ENCODE data around the gene HTR7.

HTR7 gene

DNA sequence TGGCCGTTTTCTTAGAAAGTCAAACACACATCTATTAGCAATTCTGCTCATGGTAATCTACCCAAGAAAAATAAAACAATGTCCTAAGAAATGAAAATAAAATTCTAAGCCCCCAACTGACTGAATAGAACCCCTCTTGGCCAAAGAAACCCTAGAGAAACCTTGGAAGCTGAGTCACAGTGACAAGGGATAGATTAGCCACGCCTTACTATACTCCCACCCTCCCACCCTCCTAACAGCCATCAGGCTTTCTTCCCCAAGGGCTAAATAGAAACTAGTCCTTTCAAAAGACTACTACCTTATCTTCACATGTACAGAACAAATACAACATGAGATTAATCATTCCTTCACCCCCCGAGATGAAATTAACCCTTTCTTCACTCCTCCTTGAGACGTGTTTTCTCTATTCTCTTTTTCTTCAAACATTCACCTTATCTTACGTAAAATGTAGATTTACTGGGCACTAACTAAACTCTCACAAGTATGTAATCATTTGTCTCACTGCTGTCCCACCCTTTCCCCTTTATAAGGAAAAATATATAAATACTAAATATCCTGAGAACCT lies 57.5 kb downstream of the HTR7 start:
- DNase-seq, result no peak

DNA sequence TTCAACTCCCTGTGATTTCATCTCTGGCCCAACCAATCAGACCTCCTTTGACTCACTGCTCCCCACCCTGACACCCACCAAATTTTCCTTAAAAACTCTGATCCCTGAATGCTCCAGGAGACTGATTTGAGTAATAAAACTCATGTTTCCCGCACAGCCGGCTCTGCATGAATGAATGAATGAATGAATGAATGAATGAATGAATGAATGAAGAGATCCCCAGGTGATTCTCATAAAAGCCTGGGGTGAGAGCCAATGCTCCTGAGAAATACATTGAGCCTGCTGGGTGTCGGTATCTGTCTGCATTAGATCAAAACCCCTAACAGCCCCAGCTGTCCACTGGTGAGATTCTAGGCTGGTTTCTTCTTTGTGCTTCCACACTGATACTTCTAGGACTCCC lies 58.7 kb downstream of the HTR7 start:
- no peak for DNase-seq

DNA sequence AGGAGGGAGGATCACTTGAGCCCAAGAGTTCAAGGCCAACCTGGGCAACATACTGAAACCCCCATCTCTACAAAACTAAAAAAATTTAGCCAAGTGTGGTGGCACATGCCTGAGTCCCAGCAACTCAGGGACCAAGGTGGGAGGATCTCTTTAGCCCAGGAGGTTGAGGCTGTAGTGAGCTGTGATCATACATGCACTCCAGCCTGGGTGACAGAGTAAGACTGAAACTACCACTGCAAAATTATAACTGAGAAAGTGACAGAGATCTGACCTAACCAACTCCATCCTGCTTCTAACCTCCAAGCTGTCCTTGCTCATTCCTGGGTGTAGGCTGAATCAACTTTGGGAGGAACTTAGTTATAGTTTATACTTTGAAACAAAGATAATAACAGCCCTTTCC lies 59.4 kb downstream of the HTR7 start:
- no peak for DNase-seq

DNA sequence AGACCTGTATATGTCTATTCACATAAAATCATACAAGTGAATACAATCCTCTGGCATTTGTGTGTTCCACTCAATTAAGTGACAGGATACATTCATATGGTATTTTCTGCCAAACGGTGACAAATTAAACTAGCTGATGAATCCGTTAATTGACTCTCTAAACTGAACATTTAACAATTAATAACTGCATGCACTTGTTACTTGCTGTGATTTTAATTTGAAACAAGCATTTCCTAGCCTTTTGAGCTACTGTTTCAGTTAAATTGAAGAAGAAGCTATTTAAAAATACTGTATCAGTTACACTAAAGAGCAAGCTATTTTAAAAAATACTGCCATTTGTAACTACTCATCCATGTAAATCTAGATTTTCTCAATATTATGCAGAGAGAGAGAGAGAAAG lies 67.4 kb downstream of the HTR7 start:
- DNase-seq, result no peak

DNA sequence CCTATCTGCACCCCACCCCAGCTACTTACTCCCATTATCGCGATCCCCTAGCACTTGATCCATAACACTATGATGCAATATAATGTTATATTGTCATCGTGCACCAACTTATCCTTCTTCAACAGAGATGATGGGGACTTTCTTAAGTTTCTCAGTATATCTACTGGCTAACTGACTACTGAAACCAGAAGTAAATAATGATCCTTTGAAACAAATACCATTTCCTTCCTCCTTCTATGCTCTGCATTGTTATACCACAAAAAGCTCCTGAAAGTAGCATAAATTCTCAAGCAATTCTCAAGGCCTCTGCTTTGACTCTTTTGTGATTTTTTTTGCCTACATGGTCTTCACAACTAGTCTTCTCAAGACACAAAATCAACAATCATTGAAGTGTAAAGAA lies 68.9 kb downstream of the HTR7 start:
- no peak for DNase-seq

DNA sequence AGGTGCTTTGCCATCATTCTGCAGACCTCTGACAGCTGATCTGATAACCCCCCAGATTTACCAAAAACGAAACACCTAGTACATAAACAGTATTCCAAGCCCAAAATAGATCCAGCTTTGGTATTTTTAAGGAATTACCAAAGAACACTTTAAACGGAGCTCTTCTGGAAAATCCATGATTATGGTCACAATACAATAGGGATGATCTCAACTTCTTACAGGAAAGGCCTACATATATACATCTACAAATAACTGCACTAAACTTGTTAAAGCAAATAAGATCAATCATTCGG lies 69.7 kb downstream of the HTR7 start:
- DNase-seq, result no peak

DNA sequence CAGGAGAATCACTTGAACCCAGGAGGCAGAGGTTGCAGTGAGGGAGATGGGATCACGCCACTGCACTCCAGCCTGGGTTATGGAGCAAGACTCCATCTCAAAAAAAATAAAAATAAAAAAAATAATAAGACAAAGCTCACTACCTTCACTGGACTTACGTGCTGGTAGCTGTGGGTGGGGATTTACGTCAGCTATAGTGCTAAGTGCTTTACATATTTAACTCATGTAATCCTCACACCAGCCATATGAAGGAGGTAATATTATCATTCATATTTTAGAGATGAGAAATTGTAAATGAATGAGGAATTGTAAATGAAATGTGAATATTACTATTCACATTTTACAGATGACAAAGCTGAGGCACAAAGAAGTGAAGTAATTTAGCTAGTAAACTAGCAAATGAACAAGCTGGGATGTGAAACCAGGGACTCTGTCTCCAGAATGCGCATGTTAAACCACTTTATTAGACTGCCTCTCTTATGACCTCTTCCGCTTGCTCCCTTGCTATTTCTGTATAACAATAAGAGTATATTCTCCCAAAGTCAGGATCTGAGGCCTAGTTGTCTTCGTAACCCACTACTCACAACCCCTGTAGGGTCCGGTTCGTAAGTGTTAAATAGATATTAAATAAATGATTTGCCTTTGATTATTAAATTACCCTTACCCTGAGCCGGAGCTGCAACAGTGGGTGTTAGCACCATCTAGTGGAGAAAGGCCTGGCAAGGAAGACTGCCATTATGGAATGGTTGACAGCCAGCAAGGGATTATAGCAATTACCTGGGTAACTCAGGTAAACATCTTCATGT lies 70.2 kb downstream of the HTR7 start:
- DNase-seq, result peak; percentile 32

DNA sequence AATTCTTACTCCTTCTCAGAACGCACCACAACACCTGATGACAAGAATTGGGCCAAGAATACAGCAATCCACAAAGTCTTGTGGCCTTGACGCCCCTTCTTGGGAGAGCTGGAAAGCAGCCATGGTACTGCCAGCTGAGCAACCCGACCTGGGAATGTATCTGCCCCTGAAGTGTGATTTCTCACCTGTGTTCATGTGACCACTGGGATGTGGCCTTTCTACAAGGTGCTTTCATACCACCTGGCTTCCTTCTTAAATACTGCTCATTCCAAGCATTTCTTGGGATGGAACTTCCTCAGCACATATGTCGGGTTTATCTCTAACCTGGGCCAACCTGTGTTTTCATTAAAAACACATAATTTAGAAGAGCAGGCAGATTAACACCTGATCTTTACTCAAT lies 72.1 kb downstream of the HTR7 start:
- DNase-seq, result no peak

DNA sequence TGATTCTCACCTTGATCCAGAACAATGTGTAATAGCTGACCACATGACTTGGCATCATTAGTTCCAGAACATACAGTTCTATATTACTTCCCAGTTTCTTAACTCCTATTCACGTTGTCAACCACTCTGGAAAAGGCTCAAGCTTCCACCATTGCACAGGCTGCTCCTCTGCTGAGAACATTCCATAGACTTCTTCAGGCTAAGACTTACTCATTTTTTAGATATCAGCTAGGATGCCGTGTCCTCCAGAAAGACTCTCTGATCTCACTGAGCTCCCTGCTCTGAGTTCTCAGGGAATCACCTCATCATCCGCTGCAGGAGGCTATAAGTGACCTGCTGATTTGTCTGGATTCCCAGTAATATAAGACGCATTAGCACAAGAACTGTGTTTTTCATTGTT lies 73.1 kb downstream of the HTR7 start:
- DNase-seq, result no peak

DNA sequence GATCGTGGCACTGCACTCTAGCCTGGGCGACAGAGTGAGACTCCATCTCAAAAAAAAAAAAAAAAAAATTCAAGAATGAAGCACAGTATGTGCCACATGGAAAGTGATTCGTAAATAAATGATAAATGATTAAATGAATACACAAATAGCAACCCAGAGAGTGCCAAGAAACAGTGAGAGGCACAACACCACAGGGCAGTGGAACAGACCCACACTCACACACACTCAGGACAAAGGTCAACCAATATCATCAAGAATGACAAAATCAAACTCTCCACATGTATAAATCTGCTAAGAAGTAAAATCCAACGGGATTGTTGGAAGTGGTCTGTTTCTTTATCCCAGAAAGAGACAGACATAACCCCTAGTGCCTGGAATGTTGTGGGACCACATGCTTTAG lies 77.4 kb downstream of the HTR7 start:
- no peak for DNase-seq

DNA sequence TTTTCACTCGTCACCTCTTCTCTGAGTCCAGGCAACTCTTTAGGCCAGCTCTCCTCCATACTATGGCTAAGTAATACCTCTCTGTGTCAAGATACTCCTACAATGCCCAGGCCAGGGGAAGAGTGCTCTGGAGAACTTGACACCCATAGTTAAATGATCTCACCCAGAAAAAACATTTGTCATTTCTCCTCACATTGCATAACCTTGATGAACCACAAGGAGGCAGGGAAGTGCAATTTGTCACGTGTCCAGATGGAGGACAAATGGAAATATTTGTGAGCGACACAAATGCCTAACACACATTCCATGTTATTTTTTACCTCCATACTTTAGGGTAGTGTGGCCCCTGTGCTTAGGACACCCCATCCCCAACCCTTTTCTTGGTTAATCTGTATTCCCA lies 78.3 kb downstream of the HTR7 start:
- DNase-seq, result no peak

DNA sequence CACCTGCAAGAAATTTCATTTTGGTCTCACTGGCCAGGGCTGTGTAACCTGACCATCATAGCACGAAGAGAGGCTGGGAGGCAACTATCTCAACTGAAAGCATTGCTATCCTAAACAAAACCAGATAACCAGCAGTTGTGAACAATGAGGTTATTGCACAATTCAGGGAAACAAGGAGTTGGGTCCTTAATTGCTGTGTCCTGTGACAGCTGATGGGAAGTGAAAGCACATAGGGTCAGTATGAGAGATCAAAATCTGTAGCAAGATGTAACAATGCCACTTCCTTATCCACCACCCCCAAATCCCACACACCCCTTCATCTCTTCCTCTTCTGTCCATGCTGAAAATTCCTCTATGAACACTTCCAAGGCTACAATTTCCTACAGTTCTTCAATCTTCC lies 80.2 kb downstream of the HTR7 start:
- no peak for DNase-seq

DNA sequence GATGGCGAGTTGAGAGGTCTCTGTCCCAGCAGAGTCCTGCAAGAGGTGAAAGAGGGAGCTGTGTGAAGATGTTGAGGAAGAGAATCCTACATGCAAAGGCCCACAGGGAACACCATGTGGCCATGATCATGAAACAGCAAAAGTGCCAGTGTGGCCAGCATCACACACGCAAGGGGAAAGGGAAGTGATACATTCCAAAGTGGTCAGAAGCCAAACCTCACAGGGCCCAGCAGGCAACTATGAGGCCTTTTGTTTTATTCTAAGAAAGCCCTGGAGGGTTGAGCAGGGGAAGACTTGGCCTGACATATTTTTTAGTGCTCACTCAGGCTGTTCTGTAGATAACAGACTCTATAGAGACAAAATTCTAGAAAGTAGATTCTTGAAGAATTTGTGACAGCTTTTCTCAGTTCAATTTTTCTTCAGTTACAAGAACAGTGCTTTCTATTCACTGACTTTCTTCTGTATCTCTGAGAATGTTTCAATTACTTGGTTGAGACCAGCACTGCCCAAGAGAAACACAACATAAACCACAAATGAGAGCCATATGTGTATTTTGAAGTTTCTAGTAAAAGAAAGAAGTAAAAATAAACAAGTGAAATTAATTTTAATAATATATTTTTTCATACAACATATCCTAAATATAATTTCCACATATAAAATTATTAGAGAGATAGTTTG lies 82.3 kb downstream of the HTR7 start:
- no peak for DNase-seq

DNA sequence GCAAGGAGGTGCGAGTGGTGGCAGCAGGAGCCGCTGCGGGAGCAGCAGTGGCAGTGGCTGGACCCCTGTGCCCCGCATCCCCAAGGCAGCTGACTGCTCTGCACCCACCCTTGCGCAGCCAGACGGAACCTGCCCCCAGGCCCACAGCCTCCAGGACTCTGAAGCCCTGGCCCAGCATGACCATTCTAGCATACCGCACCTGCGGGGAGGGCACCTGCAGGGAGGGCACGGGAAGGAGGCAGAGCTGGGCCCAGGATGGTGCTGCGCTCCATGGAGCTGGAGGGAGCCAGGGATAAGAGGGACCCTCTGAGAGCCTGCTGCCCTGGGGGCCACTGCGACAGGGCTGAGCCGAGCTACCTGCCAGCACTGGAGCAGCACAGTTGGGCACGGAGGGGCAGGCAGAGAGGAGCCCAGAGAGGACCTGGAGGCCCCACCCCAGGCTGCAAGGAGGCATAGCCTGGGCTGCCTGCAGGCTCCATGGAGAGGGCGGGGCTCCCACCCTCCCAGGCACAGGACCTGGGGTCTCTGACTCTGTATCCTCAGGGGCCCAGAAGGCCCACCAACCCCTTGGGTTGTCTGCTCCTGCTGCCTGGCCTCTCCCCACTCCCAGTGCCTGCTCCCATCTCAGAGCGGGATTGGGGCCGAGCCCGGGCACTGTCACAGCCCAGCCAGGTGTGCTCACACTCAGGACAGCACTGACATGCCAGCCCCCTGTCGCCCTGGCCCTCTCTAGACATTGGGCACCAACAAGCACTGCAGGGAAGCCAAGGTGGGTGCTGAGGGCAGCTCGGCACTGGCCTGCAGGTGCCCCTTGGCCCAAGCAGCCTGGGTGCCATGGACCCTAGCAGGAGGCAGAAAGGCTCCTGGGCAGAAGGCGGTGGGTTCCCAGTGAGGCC lies 87.6 kb downstream of the HTR7 start:
- DNase-seq, result no peak

DNA sequence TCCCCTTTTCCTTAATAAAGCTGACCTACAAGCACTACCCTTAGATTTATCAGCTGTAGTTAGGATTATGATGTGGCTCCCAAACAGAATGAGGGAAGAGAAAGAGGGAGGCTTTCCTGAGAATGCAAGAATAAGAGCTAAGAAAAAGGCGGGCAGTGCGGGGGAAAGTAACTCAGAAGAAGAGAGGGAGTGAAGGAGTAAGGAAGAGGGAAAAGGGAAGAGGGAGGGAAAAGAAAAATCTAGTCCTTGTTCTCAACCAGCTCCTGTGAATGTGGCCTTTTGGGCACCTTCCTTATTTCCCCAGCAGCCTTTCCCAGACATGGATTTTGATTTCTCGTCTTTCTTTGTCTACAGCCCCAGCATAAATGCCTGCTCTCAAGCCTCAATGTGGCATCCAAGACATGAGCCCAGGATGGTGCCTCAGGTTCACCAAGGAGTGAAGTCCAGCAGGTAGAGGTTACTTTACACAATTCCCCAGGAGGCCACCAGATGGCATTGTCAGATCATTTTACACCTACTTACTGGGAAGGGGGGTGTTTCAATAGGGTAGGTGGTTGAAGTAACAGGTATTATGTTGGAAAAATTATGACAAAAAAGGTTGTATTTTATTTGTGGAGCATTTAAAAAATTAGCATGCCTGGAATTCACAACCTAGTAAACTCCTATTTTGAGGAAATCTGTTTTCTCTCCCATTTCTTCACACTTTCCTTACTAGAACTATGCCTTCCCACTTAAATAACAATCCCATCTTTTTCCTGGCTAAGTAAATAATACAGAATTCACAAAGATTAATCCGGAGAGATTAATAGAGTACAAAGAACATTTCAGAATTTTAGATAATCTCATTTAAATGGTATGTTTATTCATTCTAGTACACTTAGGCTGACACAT lies 106.5 kb downstream of the HTR7 start:
- peak; percentile 49 for DNase-seq

DNA sequence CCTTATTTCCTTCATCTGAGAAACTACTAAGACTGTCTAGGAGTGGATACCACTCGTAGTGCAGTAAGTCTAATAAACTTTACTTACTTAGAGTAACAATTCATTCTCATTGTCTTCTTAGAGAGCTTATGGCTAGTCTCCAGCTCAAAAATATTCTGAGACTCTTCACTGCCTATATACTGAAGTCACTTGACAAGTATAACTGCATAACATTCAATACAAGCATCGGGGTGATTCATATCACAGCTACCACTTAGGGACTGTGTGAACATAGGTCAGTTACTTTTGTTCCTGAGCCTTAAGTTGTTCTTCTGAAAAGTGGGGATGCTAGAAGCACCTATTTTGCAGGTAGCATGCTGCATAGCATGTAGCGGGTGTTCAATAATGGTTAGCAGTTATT lies 111.0 kb downstream of the HTR7 start:
- DNase-seq, result no peak

DNA sequence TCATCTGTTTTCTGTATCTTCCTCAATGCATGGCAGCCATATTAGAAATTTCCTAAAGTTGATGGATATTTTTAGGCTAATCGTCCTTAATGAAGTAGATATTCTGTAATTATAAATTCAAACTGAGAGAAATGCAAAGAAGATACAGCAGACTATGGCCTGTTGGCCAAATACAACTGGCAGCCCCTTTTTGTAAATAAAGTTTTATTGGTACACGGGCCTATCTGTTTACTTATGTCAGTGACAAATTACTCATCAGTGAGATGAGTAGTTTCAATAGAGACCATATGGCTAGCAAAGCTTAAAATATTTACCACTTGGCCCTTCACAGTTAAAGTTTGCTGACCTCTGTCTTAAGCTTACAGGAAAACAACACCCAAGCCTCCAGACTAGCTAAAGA lies 112.3 kb downstream of the HTR7 start:
- no peak for DNase-seq

DNA sequence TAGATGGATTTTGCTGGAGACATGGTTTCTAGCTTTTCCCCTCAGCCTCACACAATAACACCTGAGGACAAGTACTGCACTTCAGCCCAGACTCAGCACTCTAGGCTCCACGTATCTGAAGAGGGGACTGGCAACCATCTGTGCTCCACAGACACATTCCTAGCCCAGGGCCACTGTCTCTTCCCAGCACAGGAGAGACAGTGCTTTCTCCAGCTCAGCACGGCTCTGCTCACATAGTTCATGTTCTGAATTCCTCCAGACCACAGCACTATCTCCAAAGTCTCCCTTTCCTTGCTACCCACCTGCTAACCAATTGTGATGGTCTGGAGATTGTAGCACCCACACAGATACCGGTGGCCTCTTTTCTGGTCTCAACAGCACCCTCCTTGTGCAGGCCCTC lies 114.5 kb downstream of the HTR7 start:
- no peak for DNase-seq

DNA sequence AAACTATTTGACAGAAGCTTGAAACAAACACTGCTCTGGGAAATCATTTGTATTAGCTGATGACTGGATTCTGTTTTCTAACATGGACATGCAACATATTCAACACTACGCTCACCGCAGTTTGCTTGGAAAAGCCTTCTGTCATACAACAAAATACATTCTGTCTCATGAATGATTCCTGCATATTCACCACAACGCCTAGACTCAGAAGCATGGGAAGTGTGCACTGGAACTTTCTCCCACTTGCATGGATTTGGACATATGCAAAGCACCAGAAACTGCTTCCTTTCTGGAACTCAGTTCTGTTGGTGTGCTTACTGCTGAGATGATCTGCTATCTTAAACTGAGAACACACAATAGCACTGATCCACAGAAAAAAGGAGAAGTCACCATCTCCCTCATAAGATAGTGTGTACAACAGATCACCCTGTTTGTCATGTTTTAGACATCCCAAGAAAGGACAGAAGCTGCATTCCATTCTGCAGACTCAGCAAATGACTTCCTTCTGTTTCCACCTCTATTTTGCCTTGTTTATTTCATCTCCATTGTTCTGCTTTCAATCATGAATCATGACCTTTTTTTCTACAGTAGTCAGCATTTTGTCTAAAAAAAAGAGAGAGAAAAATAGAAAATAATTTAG lies 115.8 kb downstream of the HTR7 start:
- DNase-seq, result no peak

DNA sequence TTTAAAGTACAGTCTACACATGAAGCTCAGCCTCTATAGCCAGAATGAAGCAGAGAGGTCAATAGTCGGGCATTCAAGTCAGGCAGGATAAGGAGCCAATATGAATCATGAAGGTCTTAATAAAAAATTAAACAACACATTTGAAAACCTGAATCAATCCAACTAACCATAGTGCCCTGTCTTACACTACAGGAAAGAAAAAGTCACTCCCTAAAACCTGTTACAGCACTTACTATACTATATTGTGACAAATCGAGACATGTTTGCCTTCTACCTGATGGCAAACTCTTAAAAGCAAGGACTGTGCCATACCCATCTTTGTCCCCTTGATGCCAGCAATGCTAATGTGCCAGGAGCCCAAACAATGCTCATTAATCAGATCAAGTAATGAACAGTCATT lies 117.6 kb downstream of the HTR7 start:
- DNase-seq, result no peak

DNA sequence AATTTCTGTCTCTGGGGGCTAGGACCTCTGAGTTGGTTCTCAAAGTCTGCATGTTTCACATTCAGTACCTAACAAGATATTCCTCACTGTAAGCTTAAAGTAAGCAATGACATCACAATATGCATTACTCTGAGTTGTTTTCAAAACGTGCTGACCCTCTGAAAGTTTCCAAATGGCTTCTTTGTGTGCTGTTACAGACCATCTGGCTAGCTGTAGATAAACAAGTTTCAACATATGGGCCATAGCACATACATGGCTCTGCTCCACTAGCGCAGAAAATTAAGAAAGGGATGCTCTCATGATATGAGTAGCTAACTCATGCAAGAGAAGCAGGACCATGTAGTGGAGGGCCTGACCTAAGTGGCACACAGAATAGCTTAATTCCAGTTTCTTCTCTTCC lies 119.0 kb downstream of the HTR7 start:
- no peak for DNase-seq

DNA sequence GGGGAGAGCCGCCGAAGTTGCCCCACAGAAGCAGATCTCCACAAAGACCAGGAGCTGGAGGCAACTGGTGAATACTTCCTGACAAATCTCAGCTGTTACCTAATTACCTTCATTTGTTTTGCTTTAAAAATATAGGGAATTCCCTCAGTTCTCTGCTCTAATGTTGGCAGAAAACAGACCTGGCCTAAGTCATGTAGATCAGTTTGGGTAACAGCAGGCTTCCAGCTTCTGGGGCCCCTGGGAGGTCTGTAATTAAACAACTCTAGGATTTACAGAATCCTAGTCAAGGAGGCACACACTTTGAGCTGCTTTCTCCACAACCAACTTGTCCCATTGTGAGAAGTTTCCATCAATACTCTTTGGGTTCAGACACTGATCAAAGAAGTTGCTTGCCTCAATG lies 123.4 kb downstream of the HTR7 start:
- DNase-seq, result no peak
